Nephron progenitor cell (in vitro differentiated cells): ENCODE results near the gene KLHL29.

Source experiments
- DNase-seq: peaks from one replicate; pipeline ENCODE4 v3.0.0; 2021
- H3K27ac Mint-ChIP-seq: 2 replicates; pipeline ENCODE4 v1.8.0; 2021; ENCODE audit warnings: mild to moderate bottlenecking, moderate library complexity, mixed read lengths
- H3K27me3 Mint-ChIP-seq: 2 replicates; pipeline ENCODE4 v1.8.0; 2021; ENCODE audit warnings: mild to moderate bottlenecking, low read depth, mixed read lengths; ENCODE audit not compliant: poor library complexity
- H3K36me3 Mint-ChIP-seq: 2 replicates; pipeline ENCODE4 v1.8.0; 2021; ENCODE audit warnings: low read depth, mixed read lengths
- H3K4me1 Mint-ChIP-seq: 2 replicates; pipeline ENCODE4 v1.8.0; 2021; ENCODE audit warnings: mixed read lengths
- H3K4me3 Mint-ChIP-seq: 2 replicates; pipeline ENCODE4 v1.8.0; 2021; ENCODE audit warnings: mild to moderate bottlenecking, moderate library complexity, mixed read lengths
- H3K9me3 Mint-ChIP-seq: 2 replicates; pipeline ENCODE4 v1.8.0; 2021; ENCODE audit warnings: mild to moderate bottlenecking, moderate library complexity, mixed read lengths
- CTCF ChIP-seq: fragments of 200-600 bp; sonication (generic); IDR thresholded peaks from 2 replicates; pipeline ENCODE4 v1.5.0; 2021; ENCODE audit warnings: antibody characterized with exemption

The KLHL29 gene

GRCh38 chr2:23579674-23580073 lies 194.7 kb downstream of the KLHL29 start:
- Mint-ChIP-seq H3K4me1 (peaks cover 56% of the 10 kb centered on the region), H3K9me3 (no peaks in the 10 kb centered on the region), H3K36me3 (no peaks in the 10 kb centered on the region), H3K4me3 (no peak overlapping the region), H3K27me3 (peaks cover 3% of the 10 kb centered on the region), H3K27ac (no peak overlapping the region)
- DNase-seq, result no peak
- no peak for TF ChIP-seq CTCF

GRCh38 chr2:23583467-23583866 lies 198.5 kb downstream of the KLHL29 start:
- Mint-ChIP-seq H3K27ac (no peak overlapping the region), H3K27me3 (peaks cover 3% of the 10 kb centered on the region), H3K4me3 (no peak overlapping the region), H3K36me3 (no peaks in the 10 kb centered on the region), H3K4me1 (peaks cover 69% of the 10 kb centered on the region), H3K9me3 (no peaks in the 10 kb centered on the region)
- no peak for TF ChIP-seq CTCF
- DNase-seq, result no peak

GRCh38 chr2:23584054-23584745 lies 199.2 kb downstream of the KLHL29 start:
- no peak overlapping the region for H3K4me3 Mint-ChIP-seq
- no peak for TF ChIP-seq CTCF
- no peaks in the 10 kb centered on the region for H3K9me3 Mint-ChIP-seq
- peaks cover 69% of the 10 kb centered on the region for H3K4me1 Mint-ChIP-seq
- H3K27ac Mint-ChIP-seq, result no peak overlapping the region
- H3K36me3 Mint-ChIP-seq, result no peaks in the 10 kb centered on the region
- DNase-seq, result no peak
- H3K27me3 Mint-ChIP-seq, result peaks cover 3% of the 10 kb centered on the region

- H3K36me3 Mint-ChIP-seq, result no peaks in the 10 kb centered on the region
- H3K9me3 Mint-ChIP-seq, result no peaks in the 10 kb centered on the region
- H3K4me1 Mint-ChIP-seq, result peaks cover 73% of the 10 kb centered on the region
- no peak for DNase-seq
- no peak for TF ChIP-seq CTCF
- H3K27ac Mint-ChIP-seq, result peak overlapping the region; percentile 50
- H3K4me3 Mint-ChIP-seq, result peak overlapping the region; percentile 10
- peaks cover 3% of the 10 kb centered on the region for H3K27me3 Mint-ChIP-seq
Measured at GRCh38 chr2:23585273-23586170, 200.5 kb downstream of the KLHL29 start.

- Mint-ChIP-seq H3K4me3 (peak overlapping the region; percentile 58), H3K4me1 (peaks cover 86% of the 10 kb centered on the region), H3K9me3 (no peaks in the 10 kb centered on the region), H3K36me3 (no peaks in the 10 kb centered on the region), H3K27me3 (peaks cover 5% of the 10 kb centered on the region), H3K27ac (peak overlapping the region; percentile 53)
- TF ChIP-seq CTCF, result no peak
- DNase-seq, result no peak
Measured at GRCh38 chr2:23586741-23587306, 201.8 kb downstream of the KLHL29 start.
